Thymus (tissue), 14 donors: ENCODE data around the gene RPL13A. TPM values are rescaled to one million over a fixed set of nuclear protein-coding genes. Genes with fewer than 3 reads are reported as not detected.

Experiments used
- DNase-seq, 9 donors: peaks; one replicate each; pipeline ENCODE4 v3.0.0-alpha.2; 2013; ENCODE audit warnings: low spot score in 9 of 9, low read depth in 6 of 9, missing footprints in 1 of 9
- H3K27ac ChIP-seq, 2 donors: one replicate each; pipeline ENCODE4 v1.5.1; 2013; ENCODE audit warnings: control low read depth in 1 of 2, low read depth in 1 of 2, low read length in 1 of 2, mild to moderate bottlenecking in 1 of 2, moderate library complexity in 1 of 2
- H3K27me3 ChIP-seq, 2 donors: one replicate each; pipeline ENCODE4 v1.5.1; 2013; ENCODE audit warnings: low read length in 1 of 2; ENCODE audit not compliant: control insufficient read depth in 2 of 2, insufficient read depth in 1 of 2
- H3K36me3 ChIP-seq, 2 donors: one replicate each; pipeline ENCODE4 v1.5.1; 2013; ENCODE audit warnings: low read length in 1 of 2, mild to moderate bottlenecking in 1 of 2, moderate library complexity in 1 of 2; ENCODE audit not compliant: control insufficient read depth in 2 of 2, insufficient read depth in 2 of 2
- H3K4me1 ChIP-seq, 2 donors: one replicate each; pipeline ENCODE4 v1.5.1; 2013; ENCODE audit warnings: low read length in 2 of 2; ENCODE audit not compliant: control insufficient read depth in 2 of 2, insufficient read depth in 2 of 2
- H3K4me3 ChIP-seq, 2 donors: one replicate each; pipeline ENCODE4 v1.5.1; 2013; ENCODE audit warnings: low read length in 2 of 2, control low read depth in 1 of 2, mild to moderate bottlenecking in 1 of 2
- H3K9me3 ChIP-seq, 2 donors: one replicate each; pipeline ENCODE4 v1.5.1; 2013; ENCODE audit warnings: low read length in 1 of 2, mild to moderate bottlenecking in 1 of 2; ENCODE audit not compliant: control insufficient read depth in 2 of 2, insufficient read depth in 1 of 2
- WGBS: extraction: QIAGEN DNeasy Blood & Tissue Kit; methylation state at CpG from one replicate; pipeline ENCODE4 v1.1.7; 2013; 5-methylcytosine and 5-hydroxymethylcytosine counted together
- long read RNA-seq, 10 donors: transcript quantifications; one replicate each; lab custom pipeline, GENCODE V29; 2026
- polyA plus RNA-seq: library from polyadenylated mRNA; stranded (reverse); fragments of 200-250 nt; gene quantifications from one replicate; pipeline ENCODE4 v1.2.3, GENCODE V29; 2013
- total RNA-seq: library from RNA; stranded (reverse); fragments of 120-200 nt; gene quantifications from one replicate; pipeline ENCODE4 v1.2.4, GENCODE V29; 2013
- donor health status: healthy.

The RPL13A gene
- total RNA-seq (3,666 TPM), polyA plus RNA-seq (4,231 TPM)
- long read RNA-seq, donor 1, transcript RPL13A-201 (8 exons, 1,181 nt), result major isoform, 93 of 122 reads
- long read RNA-seq, donor 1, partial matches to known transcripts, result 22 of 122 reads
- long read RNA-seq, donor 1, other reads (novel, unspliced or antisense), result 0 of 122 reads
- long read RNA-seq, donor 2, transcript RPL13A-214 (8 exons, 1,122 nt), result minor isoform, 30 of 1,981 reads
- long read RNA-seq, donor 2, transcript RPL13A-204 (5 exons, 728 nt), result minor isoform, 55 of 1,981 reads
- long read RNA-seq, donor 2, transcript RPL13A-201 (8 exons, 1,181 nt), result major isoform, 1,205 of 1,981 reads
- long read RNA-seq, donor 2, partial matches to known transcripts, result 645 of 1,981 reads
- long read RNA-seq, donor 2, other reads (novel, unspliced or antisense), result 43 of 1,981 reads
- long read RNA-seq, donor 3, transcript RPL13A-201 (8 exons, 1,181 nt), result major isoform, 1,483 of 2,332 reads
- long read RNA-seq, donor 3, transcript RPL13A-214 (8 exons, 1,122 nt), result minor isoform, 36 of 2,332 reads
- long read RNA-seq, donor 3, transcript RPL13A-204 (5 exons, 728 nt), result minor isoform, 23 of 2,332 reads
- long read RNA-seq, donor 3, partial matches to known transcripts, result 747 of 2,332 reads
- long read RNA-seq, donor 3, other reads (novel, unspliced or antisense), result 38 of 2,332 reads
- long read RNA-seq, donor 4, transcript RPL13A-204 (5 exons, 728 nt), result minor isoform, 31 of 908 reads
- long read RNA-seq, donor 4, transcript RPL13A-201 (8 exons, 1,181 nt), result major isoform, 474 of 908 reads
- long read RNA-seq, donor 4, transcript RPL13A-214 (8 exons, 1,122 nt), result minor isoform, 5 of 908 reads
- long read RNA-seq, donor 4, partial matches to known transcripts, result 384 of 908 reads
- long read RNA-seq, donor 4, other reads (novel, unspliced or antisense), result 13 of 908 reads
- long read RNA-seq, donor 5, transcript RPL13A-214 (8 exons, 1,122 nt), result minor isoform, 40 of 3,278 reads
- long read RNA-seq, donor 5, transcript RPL13A-201 (8 exons, 1,181 nt), result major isoform, 1,967 of 3,278 reads
- long read RNA-seq, donor 5, transcript RPL13A-204 (5 exons, 728 nt), result minor isoform, 65 of 3,278 reads
- long read RNA-seq, donor 5, partial matches to known transcripts, result 1,126 of 3,278 reads
- long read RNA-seq, donor 5, other reads (novel, unspliced or antisense), result 76 of 3,278 reads
- long read RNA-seq, donor 6, transcript RPL13A-214 (8 exons, 1,122 nt), result minor isoform, 16 of 926 reads
- long read RNA-seq, donor 6, transcript RPL13A-204 (5 exons, 728 nt), result minor isoform, 38 of 926 reads
- long read RNA-seq, donor 6, transcript RPL13A-201 (8 exons, 1,181 nt), result major isoform, 619 of 926 reads
- long read RNA-seq, donor 6, partial matches to known transcripts, result 236 of 926 reads
- long read RNA-seq, donor 6, other reads (novel, unspliced or antisense), result 16 of 926 reads
- long read RNA-seq, donor 7, transcript RPL13A-204 (5 exons, 728 nt), result minor isoform, 36 of 1,199 reads
- long read RNA-seq, donor 7, transcript RPL13A-214 (8 exons, 1,122 nt), result minor isoform, 21 of 1,199 reads
- long read RNA-seq, donor 7, transcript RPL13A-201 (8 exons, 1,181 nt), result major isoform, 728 of 1,199 reads
- long read RNA-seq, donor 7, partial matches to known transcripts, result 384 of 1,199 reads
- long read RNA-seq, donor 7, other reads (novel, unspliced or antisense), result 28 of 1,199 reads
- long read RNA-seq, donor 8, transcript RPL13A-214 (8 exons, 1,122 nt), result minor isoform, 6 of 398 reads
- long read RNA-seq, donor 8, transcript RPL13A-201 (8 exons, 1,181 nt), result major isoform, 336 of 398 reads
- long read RNA-seq, donor 8, transcript RPL13A-204 (5 exons, 728 nt), result minor isoform, 6 of 398 reads
- long read RNA-seq, donor 8, partial matches to known transcripts, result 49 of 398 reads
- long read RNA-seq, donor 8, other reads (novel, unspliced or antisense), result 0 of 398 reads
- long read RNA-seq, donor 9, transcript RPL13A-214 (8 exons, 1,122 nt), result minor isoform, 17 of 1,018 reads
- long read RNA-seq, donor 9, transcript RPL13A-201 (8 exons, 1,181 nt), result major isoform, 622 of 1,018 reads
- long read RNA-seq, donor 9, transcript RPL13A-204 (5 exons, 728 nt), result minor isoform, 15 of 1,018 reads
- long read RNA-seq, donor 9, partial matches to known transcripts, result 339 of 1,018 reads
- long read RNA-seq, donor 9, other reads (novel, unspliced or antisense), result 23 of 1,018 reads
- long read RNA-seq, donor 10, transcript RPL13A-201 (8 exons, 1,181 nt), result major isoform, 684 of 1,021 reads
- long read RNA-seq, donor 10, transcript RPL13A-204 (5 exons, 728 nt), result minor isoform, 21 of 1,021 reads
- long read RNA-seq, donor 10, transcript RPL13A-214 (8 exons, 1,122 nt), result minor isoform, 17 of 1,021 reads
- long read RNA-seq, donor 10, partial matches to known transcripts, result 268 of 1,021 reads
- long read RNA-seq, donor 10, other reads (novel, unspliced or antisense), result 30 of 1,021 reads

- no peaks in the 10 kb centered on the region for H3K27me3 ChIP-seq
- under 1% methylated on average over 57 of the region's 57 CpGs for WGBS
- H3K27ac ChIP-seq, result peak within 1 kb of the TSS; percentile 82 to 91
- DNase-seq, result peak; percentile 99 to 100 (median 100)
- H3K4me1 ChIP-seq, result peaks cover 14 to 38% of the 10 kb centered on the region in 2 donors
- H3K36me3 ChIP-seq, result peaks cover 47 to 58% of the 10 kb centered on the region in 2 donors
- peaks cover 0 to 6% of the 10 kb centered on the region in 2 donors for H3K9me3 ChIP-seq
- H3K4me3 ChIP-seq, result peak within 1 kb of the TSS; percentile 80 to 97
Measured at GRCh38 chr19:49487277-49488045, at the start of gene RPL13A. RPL13A (plus strand) TSS chr19:49487608; CDS start chr19:49487630, 22 bp downstream.

- H3K36me3 ChIP-seq, result no peaks in the 10 kb centered on the region
- peaks cover 85 to 100% of the 10 kb centered on the region in 2 donors for H3K27me3 ChIP-seq
- no peak overlapping the region for H3K27ac ChIP-seq
- H3K9me3 ChIP-seq, result peaks cover 2 to 34% of the 10 kb centered on the region in 2 donors
- peaks cover 3 to 21% of the 10 kb centered on the region in 2 donors for H3K4me1 ChIP-seq
- DNase-seq, result no peak
- WGBS, result 21% methylated on average over 6 of the region's 6 CpGs
- H3K4me3 ChIP-seq, result no peak overlapping the region
Measured at GRCh38 chr19:49438261-49438660, 49.1 kb upstream of the RPL13A start.

- H3K27me3 ChIP-seq, result peaks cover 73 to 85% of the 10 kb centered on the region in 2 donors
- H3K36me3 ChIP-seq, result no peaks in the 10 kb centered on the region
- peaks cover 2 to 30% of the 10 kb centered on the region in 2 donors for H3K9me3 ChIP-seq
- no peak for DNase-seq
- no peak overlapping the region for H3K27ac ChIP-seq
- H3K4me1 ChIP-seq, result peaks cover 3 to 23% of the 10 kb centered on the region in 2 donors
- no peak overlapping the region for H3K4me3 ChIP-seq
- 56% methylated on average over 6 of the region's 6 CpGs for WGBS
Measured at GRCh38 chr19:49439836-49440235, 47.6 kb upstream of the RPL13A start.

DNA sequence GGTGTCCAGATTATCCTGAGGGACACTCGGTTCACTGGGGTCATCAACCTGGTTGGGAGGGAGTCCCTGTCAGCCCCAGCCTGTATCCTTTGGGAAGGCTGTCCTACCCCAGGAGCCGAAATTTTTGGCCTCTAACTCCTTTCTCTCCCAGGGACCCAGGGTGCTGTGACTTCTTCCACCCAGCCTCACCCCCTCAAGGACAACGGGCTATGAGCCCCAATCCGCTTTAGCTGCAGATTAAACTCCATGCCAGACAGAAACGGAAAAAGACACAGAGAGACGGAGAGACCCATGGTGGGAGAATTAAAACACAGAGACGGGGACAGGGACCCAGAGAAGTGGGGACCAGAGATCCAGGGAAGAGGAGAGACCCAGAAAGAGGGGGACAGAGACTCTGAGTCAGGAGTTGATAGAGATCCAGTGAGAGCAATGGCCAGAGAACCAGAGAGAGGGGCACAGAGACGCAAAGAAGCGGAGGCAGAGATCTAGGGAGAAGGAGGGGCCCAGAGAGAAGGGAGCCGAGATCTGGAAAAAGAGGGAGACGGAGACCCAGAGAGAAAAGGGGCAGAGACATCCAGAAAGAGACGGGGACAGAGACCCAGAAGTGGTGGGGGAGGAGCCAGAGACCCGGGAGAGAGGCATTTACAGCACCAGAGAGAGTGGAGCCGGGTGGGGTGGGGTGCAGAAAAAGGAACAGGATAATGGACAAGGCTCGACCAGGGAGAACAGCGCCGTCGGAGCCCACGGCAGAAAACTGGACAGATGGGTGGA lies 46.8 kb upstream of the RPL13A start:
- H3K9me3 ChIP-seq, result peaks cover 2 to 23% of the 10 kb centered on the region in 2 donors
- H3K4me3 ChIP-seq, result no peak overlapping the region
- no peaks in the 10 kb centered on the region for H3K36me3 ChIP-seq
- peaks cover 65 to 77% of the 10 kb centered on the region in 2 donors for H3K27me3 ChIP-seq
- H3K27ac ChIP-seq, result no peak overlapping the region
- H3K4me1 ChIP-seq, result peaks cover 3 to 23% of the 10 kb centered on the region in 2 donors
- DNase-seq, result no peak
- 42% methylated on average over 19 of the region's 19 CpGs for WGBS

- Histone ChIP-seq H3K27ac (no peak within 1 kb of the TSS), H3K9me3 (peaks cover 0 to 17% of the 10 kb centered on the region in 2 donors), H3K4me1 (peaks cover 3 to 18% of the 10 kb centered on the region in 2 donors), H3K36me3 (peaks cover under 1 to 2% of the 10 kb centered on the region in 2 donors), H3K4me3 (peak within 1 kb of the TSS in 1 of 2 donors; percentile 10), H3K27me3 (peaks cover 58 to 70% of the 10 kb centered on the region in 2 donors)
- 7% methylated on average over 56 of the region's 56 CpGs for WGBS
- no peak for DNase-seq
Measured at GRCh38 chr19:49441210-49441959, 46.0 kb upstream of the RPL13A start, which contains the start of gene SLC17A7. SLC17A7 (minus strand) TSS chr19:49441527; CDS start chr19:49441379, 148 bp downstream.

GRCh38 chr19:49441960-49442350 lies 45.5 kb upstream of the RPL13A start:
- Histone ChIP-seq H3K4me3 (no peak overlapping the region), H3K4me1 (peaks cover 3 to 13% of the 10 kb centered on the region in 2 donors), H3K27me3 (peaks cover 53 to 64% of the 10 kb centered on the region in 2 donors), H3K36me3 (peaks cover 6 to 8% of the 10 kb centered on the region in 2 donors), H3K9me3 (peaks cover 0 to 12% of the 10 kb centered on the region in 2 donors), H3K27ac (no peak overlapping the region)
- WGBS, result 42% methylated on average over 14 of the region's 14 CpGs
- no peak for DNase-seq
